ENCODE results near the gene RRP1B.

RRP1B gene

GRCh38 chr21:43658769-43659135 lies 608 bp upstream of the RRP1B start:
- TF ChIP-seq CTCF (IDR thresholded peaks at IDR 0.05), result no peak
- H2AFZ ChIP-seq, result peak overlapping the region; percentile 84
- peak overlapping the region; percentile 64 for H3K4me2 ChIP-seq (ENCODE audit: low read length)
- H3K9ac ChIP-seq, result no peak overlapping the region
- peak overlapping the region; percentile 62 for H3K27ac ChIP-seq
- H3K27me3 ChIP-seq (ENCODE audit: control insufficient read depth, insufficient read depth, low read length), result no peaks in the 10 kb centered on the region
- no peaks in the 10 kb centered on the region for H3K36me3 ChIP-seq (ENCODE audit: control insufficient read depth, insufficient read depth, low read length)
- peak overlapping the region; percentile 69 for H3K4me3 ChIP-seq (ENCODE audit: low read depth, low read length)
- H3K79me2 ChIP-seq, result no peaks in the 10 kb centered on the region
- no peaks in the 10 kb centered on the region for H3K9me3 ChIP-seq (ENCODE audit: control insufficient read depth, low read length)
- H3K4me1 ChIP-seq, result peaks cover 5% of the 10 kb centered on the region

GRCh38 chr21:43662286-43662685 lies 2.9 kb downstream of the RRP1B start:
- Histone ChIP-seq H3K4me3 (ENCODE audit: low read depth, low read length) (no peak overlapping the region), H3K36me3 (ENCODE audit: control insufficient read depth, insufficient read depth, low read length) (no peaks in the 10 kb centered on the region), H3K9me3 (ENCODE audit: control insufficient read depth, low read length) (no peaks in the 10 kb centered on the region), H3K27me3 (ENCODE audit: control insufficient read depth, insufficient read depth, low read length) (no peaks in the 10 kb centered on the region), H2AFZ (no peak overlapping the region), H3K4me2 (ENCODE audit: low read length) (no peak overlapping the region), H3K4me1 (peaks cover 5% of the 10 kb centered on the region), H3K79me2 (peaks cover 5% of the 10 kb centered on the region), H3K27ac (no peak overlapping the region), H3K9ac (no peak overlapping the region)
- TF ChIP-seq CTCF (IDR thresholded peaks at IDR 0.05), result no peak

- Histone ChIP-seq H3K4me2 (ENCODE audit: low read length) (no peak overlapping the region), H3K4me1 (peaks cover 5% of the 10 kb centered on the region), H3K27me3 (ENCODE audit: control insufficient read depth, insufficient read depth, low read length) (no peaks in the 10 kb centered on the region), H3K79me2 (peaks cover 5% of the 10 kb centered on the region), H3K4me3 (ENCODE audit: low read depth, low read length) (no peak overlapping the region), H3K36me3 (ENCODE audit: control insufficient read depth, insufficient read depth, low read length) (no peaks in the 10 kb centered on the region), H3K9me3 (ENCODE audit: control insufficient read depth, low read length) (no peaks in the 10 kb centered on the region), H3K27ac (no peak overlapping the region), H3K9ac (no peak overlapping the region), H2AFZ (no peak overlapping the region)
- TF ChIP-seq CTCF (IDR thresholded peaks at IDR 0.05), result no peak
Observed at GRCh38 chr21:43663033-43663432, 3.7 kb downstream of the RRP1B start.

GRCh38 chr21:43664358-43664757 lies 5.0 kb downstream of the RRP1B start:
- Histone ChIP-seq H3K9me3 (ENCODE audit: control insufficient read depth, low read length) (no peaks in the 10 kb centered on the region), H3K4me2 (ENCODE audit: low read length) (no peak overlapping the region), H3K27ac (no peak overlapping the region), H3K36me3 (ENCODE audit: control insufficient read depth, insufficient read depth, low read length) (no peaks in the 10 kb centered on the region), H2AFZ (no peak overlapping the region), H3K4me3 (ENCODE audit: low read depth, low read length) (no peak overlapping the region), H3K4me1 (peaks cover 5% of the 10 kb centered on the region), H3K9ac (no peak overlapping the region), H3K27me3 (ENCODE audit: control insufficient read depth, insufficient read depth, low read length) (no peaks in the 10 kb centered on the region), H3K79me2 (peaks cover 5% of the 10 kb centered on the region)
- TF ChIP-seq CTCF (IDR thresholded peaks at IDR 0.05), result no peak

GRCh38 chr21:43665879-43666278 lies 6.5 kb downstream of the RRP1B start:
- TF ChIP-seq CTCF (IDR thresholded peaks at IDR 0.05), result no peak
- Histone ChIP-seq H2AFZ (no peak overlapping the region), H3K4me3 (ENCODE audit: low read depth, low read length) (no peak overlapping the region), H3K79me2 (peaks cover 5% of the 10 kb centered on the region), H3K36me3 (ENCODE audit: control insufficient read depth, insufficient read depth, low read length) (no peaks in the 10 kb centered on the region), H3K4me1 (no peaks in the 10 kb centered on the region), H3K27me3 (ENCODE audit: control insufficient read depth, insufficient read depth, low read length) (no peaks in the 10 kb centered on the region), H3K4me2 (ENCODE audit: low read length) (no peak overlapping the region), H3K9ac (no peak overlapping the region), H3K9me3 (ENCODE audit: control insufficient read depth, low read length) (no peaks in the 10 kb centered on the region), H3K27ac (no peak overlapping the region)

Data from parathyroid adenoma (tissue), 2 donors.